ENCODE data around the gene SLC15A5.

The SLC15A5 gene

GRCh38 chr12:16261944-16262475, 15.5 kb downstream of the SLC15A5 start:
- no peak for DNase-seq (ENCODE audit: low read depth)

DNA sequence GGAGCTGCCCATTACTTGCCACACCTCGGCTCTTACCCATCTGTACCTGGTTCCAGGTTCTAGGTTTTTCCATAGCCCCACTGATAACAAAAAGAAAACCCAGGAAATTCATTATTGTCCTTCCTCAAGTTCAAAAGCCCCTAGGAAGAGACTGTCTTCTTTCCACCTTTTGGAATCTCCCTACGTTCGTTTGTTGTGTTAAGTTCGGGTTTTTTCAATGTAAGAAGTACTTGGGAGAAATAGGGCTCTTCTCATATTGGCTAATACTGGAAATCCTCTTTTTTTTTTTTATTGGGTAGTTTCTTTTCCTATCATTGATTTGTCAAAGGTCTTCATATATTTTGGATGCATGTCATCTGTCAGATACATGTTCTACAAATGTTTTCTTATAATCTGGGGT, 17.3 kb downstream of the SLC15A5 start:
- no peak for DNase-seq (ENCODE audit: low read depth)

DNA sequence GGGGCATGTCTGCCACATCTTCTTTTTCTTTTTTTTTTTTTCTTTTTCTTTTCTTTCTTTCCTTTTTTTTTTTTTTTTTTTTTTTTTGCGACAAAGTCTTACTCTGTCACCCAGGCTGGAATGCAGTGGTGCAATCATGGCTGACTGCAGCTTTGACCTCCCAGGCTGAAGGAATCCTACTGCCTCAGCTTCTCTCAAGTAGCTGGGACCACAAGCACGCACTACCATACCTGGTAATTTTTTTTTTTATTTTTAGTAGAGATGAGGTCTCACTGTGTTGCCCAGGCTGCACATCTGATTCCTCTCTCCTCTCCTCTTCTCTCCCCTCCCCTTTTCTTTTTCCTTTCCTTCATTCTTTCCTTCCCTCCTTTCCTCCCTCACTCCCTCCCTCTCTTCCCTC, 18.5 kb downstream of the SLC15A5 start:
- no peak for DNase-seq (ENCODE audit: low read depth)

- no peak for DNase-seq (ENCODE audit: low read depth)
Observed at GRCh38 chr12:16246264-16246663, 31.2 kb downstream of the SLC15A5 start.

- no peak for DNase-seq (ENCODE audit: low read depth)
Observed at GRCh38 chr12:16245209-16245608, 32.3 kb downstream of the SLC15A5 start.

DNA sequence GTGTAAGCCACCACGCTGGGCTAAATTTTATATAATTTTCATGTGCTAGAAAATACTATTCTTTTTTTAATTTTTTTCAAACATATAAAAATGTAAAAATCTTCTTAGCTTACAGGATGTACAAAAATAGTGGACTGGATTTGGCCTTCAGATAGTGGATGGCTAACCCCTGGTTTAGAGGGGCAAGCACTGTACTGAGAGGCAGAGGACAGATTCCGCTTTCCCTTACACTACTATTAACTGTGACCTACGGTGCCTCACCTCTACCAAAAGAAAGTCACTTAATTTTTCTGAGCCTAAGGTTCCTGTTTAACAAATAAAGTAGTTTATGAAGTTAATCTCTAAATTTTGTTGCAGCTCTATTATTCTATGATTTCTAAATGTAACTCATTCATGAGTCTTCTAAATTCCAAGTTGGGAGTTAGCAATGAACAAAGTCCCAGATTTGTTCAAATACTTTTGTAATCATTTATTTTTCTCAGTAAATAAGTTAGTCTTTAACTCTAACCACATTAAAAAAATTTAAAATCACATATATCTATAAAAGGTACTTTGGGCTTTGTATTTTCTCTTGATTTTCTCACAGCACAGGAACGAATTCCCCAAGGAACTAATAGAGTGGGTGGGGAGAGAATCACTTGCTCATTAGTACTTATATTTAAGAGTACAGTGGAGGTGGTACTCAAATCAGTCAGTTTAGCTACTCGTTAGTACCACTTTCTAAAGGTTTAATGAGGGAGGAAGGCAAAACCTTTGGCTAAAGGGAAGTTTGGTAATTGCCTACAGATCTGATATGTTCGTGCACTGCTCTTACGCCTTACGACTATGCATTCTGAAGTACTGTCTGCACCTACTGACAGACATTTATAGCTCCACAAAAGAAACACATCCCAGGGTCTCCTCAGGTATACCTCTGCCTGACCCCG, 33.7 kb downstream of the SLC15A5 start:
- no peak for DNase-seq (ENCODE audit: low read depth)

- no peak for DNase-seq (ENCODE audit: low read depth)
Observed at GRCh38 chr12:16241346-16241745, 36.1 kb downstream of the SLC15A5 start.

GRCh38 chr12:16238661-16239060, 38.8 kb downstream of the SLC15A5 start:
- no peak for DNase-seq (ENCODE audit: low read depth)

DNA sequence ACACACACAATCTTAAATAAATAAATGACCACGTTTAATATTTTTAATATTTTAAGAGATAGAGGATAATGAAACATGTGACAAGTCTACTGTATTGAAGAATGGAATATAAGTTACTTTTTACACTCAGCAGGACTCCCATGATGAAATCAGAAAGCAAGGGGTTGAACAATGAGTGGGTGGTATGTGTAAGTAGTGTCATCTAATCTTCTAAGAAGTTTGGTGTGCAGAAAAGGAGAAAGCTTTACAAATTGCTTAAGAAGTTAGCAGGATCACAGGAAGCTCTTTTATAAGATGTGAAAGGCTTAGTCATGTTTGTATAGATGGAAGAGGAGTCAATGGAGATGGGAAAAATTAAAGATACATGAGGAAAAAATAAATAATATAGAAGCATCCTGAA, 47.8 kb downstream of the SLC15A5 start:
- no peak for DNase-seq (ENCODE audit: low read depth)

- DNase-seq (ENCODE audit: low read depth) = no peak
Observed at GRCh38 chr12:16228067-16228466, 49.4 kb downstream of the SLC15A5 start.

GRCh38 chr12:16225692-16226091, 51.8 kb downstream of the SLC15A5 start:
- DNase-seq (ENCODE audit: low read depth) = no peak

DNA sequence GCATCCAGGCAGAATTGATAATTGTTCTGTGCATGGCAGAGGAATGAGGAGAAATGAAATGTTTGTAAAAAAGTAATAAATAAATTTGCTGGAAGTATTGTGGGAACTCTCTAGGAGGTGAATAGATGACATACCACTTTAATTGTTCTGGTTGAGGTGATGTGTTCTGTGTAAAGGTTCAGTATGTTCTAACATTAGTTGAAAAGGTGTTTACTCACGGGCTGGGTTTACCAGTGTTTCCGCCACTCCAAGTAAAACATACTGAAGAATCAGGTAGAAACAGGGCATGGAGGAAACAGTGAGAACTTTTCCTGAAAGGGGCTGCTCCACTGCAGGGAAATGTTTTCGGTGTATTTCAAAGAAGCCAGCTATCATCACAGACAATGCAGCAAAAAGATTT, 53.3 kb downstream of the SLC15A5 start:
- DNase-seq (ENCODE audit: low read depth) = no peak

DNA sequence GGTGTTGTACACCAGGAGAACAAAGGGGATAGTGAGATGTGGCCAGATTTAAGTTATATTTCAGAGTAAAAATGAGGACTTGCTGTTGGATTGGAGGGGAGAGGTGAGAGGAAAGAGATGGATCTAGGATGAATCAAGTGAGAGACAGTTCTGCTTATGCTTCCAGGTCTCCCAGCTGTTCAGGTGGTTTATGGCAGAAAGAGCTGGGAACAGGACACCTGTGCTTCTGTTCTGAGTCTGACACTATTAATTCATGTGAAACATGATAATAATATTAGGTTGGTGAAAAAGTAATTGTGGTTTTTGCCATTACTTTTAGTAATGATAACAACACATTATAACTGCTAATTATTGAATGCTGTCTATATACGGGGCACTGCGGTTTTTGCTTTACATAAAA, 55.7 kb downstream of the SLC15A5 start:
- no peak for DNase-seq (ENCODE audit: low read depth)

DNA sequence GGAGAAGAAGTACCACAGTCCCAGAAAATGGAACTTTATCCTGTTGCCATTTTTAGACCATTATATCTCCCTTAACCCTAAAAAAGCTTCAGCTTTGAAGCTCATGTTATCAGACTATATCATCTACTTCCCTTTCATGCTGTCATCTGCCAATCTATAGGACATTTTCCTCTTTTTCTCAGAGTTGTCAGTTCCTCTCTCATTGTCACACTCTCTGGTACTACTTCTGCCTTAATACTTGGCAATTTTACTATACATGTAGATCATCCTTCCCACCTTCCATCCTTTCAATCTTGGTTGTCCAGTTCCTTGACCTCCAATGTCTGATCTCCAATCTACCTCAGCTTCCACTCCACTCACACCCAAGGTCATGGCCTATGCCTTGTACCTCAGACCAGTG, 57.4 kb downstream of the SLC15A5 start:
- DNase-seq (ENCODE audit: low read depth) = no peak

DNA sequence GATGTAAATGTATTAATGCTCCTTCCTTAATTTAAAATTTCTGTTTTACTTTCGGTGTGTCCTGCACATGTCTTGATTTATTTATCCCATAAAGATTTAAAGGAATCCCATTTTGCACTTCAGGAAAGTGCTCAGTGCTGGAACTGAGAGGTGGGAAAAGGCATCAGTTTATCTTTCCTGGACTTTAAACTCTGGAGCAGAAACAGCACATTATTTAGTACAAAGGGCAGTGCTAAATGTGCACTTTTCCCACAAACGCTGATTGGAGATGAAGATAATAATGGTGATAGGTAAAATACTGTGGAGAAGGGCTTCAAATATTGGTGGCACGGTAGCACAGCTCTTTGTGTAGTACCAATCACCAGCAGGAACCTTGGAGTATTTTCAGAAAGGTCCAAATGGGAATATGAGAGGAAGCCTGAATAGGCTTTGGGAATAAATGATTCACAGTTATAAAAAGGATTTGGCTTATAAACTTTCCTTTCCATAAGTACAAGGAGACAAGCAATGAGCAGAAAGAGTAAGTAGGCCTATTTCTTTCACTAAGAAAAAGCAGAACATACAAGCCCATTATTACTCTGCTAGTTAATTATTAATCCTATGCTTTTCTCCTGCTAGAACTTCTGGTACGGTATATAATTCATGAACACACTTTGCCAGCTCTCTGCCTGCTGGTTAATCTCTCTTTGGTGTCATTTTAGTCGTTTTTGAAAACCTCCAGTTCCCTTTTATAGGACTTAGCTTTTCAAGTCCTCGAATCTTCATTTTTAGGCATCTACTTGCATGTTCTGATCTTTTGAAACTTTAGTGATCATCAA, 58.3 kb downstream of the SLC15A5 start:
- DNase-seq (ENCODE audit: low read depth) = no peak

DNA sequence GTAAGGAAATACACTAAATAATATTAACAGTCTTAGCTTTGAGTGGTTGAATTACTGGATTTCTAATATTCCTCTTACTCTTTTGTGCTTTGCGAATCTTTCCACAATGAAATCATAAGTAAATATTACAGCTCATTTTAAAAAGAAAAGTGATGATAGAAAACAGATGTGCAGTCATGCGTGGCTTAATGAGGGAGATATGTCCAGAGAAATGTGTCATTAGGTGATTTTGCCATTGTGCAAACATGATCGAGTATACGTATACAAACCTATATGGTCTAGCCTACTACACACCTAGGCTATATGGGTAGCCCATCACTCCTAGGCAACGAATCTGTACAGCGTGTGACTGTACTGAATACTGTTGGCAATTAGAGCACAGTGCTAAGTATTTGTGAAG, 59.3 kb downstream of the SLC15A5 start:
- DNase-seq (ENCODE audit: low read depth) = no peak

DNA sequence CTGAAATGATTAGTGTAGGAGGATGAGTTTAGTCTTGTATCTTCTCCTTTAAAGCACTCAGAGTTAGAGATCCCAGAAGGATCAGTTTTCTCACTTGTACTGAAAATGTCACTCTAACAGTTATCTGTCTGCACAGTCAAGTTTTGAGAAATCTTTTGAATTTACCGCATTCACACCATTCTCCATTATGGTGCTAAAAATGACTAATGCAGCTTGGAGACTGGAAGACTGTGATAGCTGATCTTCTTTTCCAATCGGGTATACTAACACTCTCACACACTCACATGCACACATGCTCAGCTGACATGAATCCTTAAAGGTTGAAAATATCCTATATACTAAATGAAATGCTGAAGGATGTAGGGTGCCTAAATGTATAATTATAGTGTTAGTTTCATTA, 65.8 kb downstream of the SLC15A5 start:
- no peak for DNase-seq (ENCODE audit: low read depth)

- DNase-seq (ENCODE audit: low read depth) = no peak
Observed at GRCh38 chr12:16198884-16199283, 78.6 kb downstream of the SLC15A5 start.

DNA sequence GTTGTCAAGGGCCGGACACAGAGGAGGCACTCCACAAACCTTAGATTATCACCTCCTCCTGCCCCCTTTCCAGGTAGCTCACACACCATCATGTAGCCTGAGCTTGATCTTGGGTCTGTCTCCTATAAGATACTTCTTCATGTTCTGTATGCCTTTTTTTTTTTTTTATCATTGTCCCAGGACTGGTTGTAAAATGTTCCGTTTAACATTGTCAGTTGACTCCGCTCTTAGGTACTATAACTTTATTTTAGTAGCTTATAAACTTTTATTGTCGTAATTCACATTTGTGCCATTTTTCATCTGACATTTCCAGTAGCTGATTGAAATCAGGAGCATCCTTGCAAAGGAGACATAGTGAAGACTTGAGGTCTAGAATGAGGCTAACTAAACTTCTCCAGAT, 79.9 kb downstream of the SLC15A5 start:
- DNase-seq (ENCODE audit: low read depth) = no peak

DNA sequence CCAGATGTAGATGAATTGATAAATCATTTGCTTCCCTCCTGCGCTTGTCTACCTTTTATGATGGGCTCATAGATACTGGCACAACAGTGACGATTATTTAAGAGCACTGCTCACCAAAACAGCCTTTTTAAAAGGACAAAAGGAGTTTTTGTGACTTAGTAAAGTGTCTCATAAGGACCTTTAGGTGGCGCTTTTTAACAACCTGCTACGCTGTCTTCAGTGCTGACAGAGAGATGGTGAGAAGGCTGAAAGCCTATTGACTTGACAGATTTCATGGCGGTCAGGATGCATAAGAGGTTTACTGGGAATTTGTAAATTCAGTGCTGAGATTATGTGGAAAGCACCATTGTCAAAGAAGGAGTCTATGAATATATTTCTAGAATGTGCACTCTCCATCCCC, 87.6 kb downstream of the SLC15A5 start:
- DNase-seq (ENCODE audit: low read depth) = no peak

- DNase-seq (ENCODE audit: low read depth) = no peak
Observed at GRCh38 chr12:16187660-16188059, 89.8 kb downstream of the SLC15A5 start.

DNA sequence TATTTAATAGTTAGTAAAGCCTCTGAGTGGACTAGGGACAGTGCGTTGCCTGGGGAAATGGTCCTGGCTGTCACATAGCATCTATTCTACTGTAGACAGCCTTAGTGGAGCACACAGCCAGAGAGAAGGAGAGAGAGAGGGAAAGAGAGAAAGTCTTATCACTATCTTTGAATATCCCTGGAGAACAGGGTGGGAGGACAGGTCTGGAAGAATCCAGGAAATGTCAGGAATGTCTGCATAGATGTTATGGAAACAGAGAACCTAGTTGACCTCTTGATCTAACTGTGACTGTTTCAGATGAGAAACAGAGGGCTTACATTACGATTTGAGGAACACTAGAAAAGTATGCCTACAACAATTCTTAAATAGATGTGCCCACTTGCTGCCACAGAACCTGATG, 92.8 kb downstream of the SLC15A5 start:
- DNase-seq (ENCODE audit: low read depth) = no peak

DNA sequence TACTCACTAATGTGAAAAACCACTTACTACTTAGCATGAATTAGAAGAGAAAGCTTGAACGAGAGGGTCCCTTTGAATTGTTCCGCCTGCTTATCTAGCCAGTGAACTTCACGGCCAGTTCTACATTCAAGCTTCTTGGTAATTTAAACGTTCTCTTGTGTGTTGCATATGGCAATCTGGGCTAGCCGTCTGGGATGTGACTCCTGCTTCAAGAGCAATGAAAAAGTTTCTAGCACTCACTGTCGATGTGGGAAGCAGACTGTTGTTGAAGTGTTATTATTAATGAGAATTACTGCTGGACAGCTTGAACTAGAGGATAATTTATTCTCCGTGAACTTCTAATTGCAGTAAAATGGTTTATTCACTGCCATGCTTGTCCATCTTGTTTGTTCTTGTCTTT, 93.9 kb downstream of the SLC15A5 start:
- no peak for DNase-seq (ENCODE audit: low read depth)

Measured in GM04504 (cell line).